Sigmoid colon (tissue), 3 donors: ENCODE results near the gene ITPKA.

Experiments
- CTCF ChIP-seq, 4 experiments: fragments of 450-650 bp in 3 of 4; fragments of 200-600 bp in 1 of 4; IDR thresholded peaks; one replicate each; pipeline ENCODE4 v1.5.1; 2016 to 2019; ENCODE audit warnings: antibody characterized with exemption in 4 of 4, mild to moderate bottlenecking in 3 of 4, moderate library complexity in 2 of 4
- POLR2A ChIP-seq, 2 donors: fragments of 450-650 bp; IDR thresholded peaks; one replicate each; pipeline ENCODE4 v1.6.1; 2016; ENCODE audit warnings: antibody characterized with exemption in 2 of 2, mild to moderate bottlenecking in 2 of 2, moderate library complexity in 2 of 2

GRCh38 chr15:41498657-41499056 is 5.0 kb downstream of the ITPKA start:
- no peak for TF ChIP-seq CTCF (IDR thresholded peaks at IDR 0.05)
- TF ChIP-seq POLR2A (IDR thresholded peaks at IDR 0.05), result no peak
